ENCODE data around the gene KCND2.

KCND2 gene

GRCh38 chr7:120395526-120396019 is 122.6 kb downstream of the KCND2 start:
- no peak for TF ChIP-seq REST (IDR thresholded peaks at IDR 0.05; ENCODE audit: insufficient read depth in 1 of 2, low read depth in 2 of 2, low read length in 2 of 2)

- TF ChIP-seq SIN3A (IDR thresholded peaks at IDR 0.05; ENCODE audit: borderline replicate concordance, insufficient read depth, low read length) (no peak), POLR2AphosphoS5 (IDR thresholded peaks at IDR 0.05; ENCODE audit: low read depth, low read length) (no peak), REST (IDR thresholded peaks at IDR 0.05; ENCODE audit: insufficient read depth in 1 of 2, low read depth in 2 of 2, low read length in 2 of 2) (no peak)
Measured at GRCh38 chr7:120398284-120399000, 125.5 kb downstream of the KCND2 start.

- no peak for TF ChIP-seq POLR2AphosphoS5 (IDR thresholded peaks at IDR 0.05; ENCODE audit: low read depth, low read length)
- no peak for TF ChIP-seq SIN3A (IDR thresholded peaks at IDR 0.05; ENCODE audit: borderline replicate concordance, insufficient read depth, low read length)
- TF ChIP-seq TAF1 (IDR thresholded peaks at IDR 0.05; ENCODE audit: borderline replicate concordance, insufficient read depth, low read length): no peak
- TF ChIP-seq FOXP2 (optimal IDR thresholded peaks at IDR 0.05; ENCODE audit: borderline replicate concordance, extremely low read depth, extremely low read length, insufficient read depth): no peak
- no peak for TF ChIP-seq REST (IDR thresholded peaks at IDR 0.05; ENCODE audit: insufficient read depth in 1 of 2, low read depth in 2 of 2, low read length in 2 of 2)
Measured at GRCh38 chr7:120400806-120401455, 128.0 kb downstream of the KCND2 start.

DNA sequence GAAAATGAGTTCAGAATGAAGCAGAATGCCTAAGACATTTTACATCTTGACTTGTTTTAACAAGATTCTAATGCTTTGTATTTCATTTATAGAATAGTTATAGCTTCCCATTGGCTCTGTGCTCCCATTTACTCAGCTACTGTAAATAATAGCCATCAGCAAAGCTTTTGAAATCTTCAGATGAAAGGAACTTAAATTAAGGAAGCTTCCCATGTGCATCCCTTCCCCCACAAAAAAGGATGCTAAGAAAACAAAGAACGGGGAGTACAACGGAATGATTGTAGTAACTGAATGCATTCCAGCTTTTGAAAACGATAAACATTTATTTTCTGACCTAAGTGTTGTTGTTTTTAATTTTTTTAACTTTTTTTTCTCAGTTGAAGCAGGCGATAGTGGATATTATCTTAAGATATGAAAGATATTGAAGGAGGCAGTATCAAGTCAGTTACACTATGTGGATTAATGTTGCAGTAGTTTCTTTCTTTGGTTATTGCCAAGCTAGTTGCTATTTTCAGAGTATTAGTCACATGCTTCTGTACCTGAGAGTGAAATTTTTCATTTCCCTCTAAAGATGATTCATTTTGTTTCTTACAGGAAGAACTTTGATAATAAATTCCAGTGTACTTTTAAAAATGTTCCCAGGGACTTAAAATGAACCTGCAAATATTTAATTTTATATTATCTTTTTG is 129.2 kb downstream of the KCND2 start:
- TF ChIP-seq TAF1 (IDR thresholded peaks at IDR 0.05; ENCODE audit: borderline replicate concordance, insufficient read depth, low read length): no peak
- TF ChIP-seq FOXP2 (optimal IDR thresholded peaks at IDR 0.05; ENCODE audit: borderline replicate concordance, extremely low read depth, extremely low read length, insufficient read depth): no peak
- TF ChIP-seq SIN3A (IDR thresholded peaks at IDR 0.05; ENCODE audit: borderline replicate concordance, insufficient read depth, low read length): no peak
- TF ChIP-seq REST (IDR thresholded peaks at IDR 0.05; ENCODE audit: insufficient read depth in 1 of 2, low read depth in 2 of 2, low read length in 2 of 2): no peak
- TF ChIP-seq POLR2AphosphoS5 (IDR thresholded peaks at IDR 0.05; ENCODE audit: low read depth, low read length): no peak

Measured in PFSK-1 (cell line).